Measurements from ENCODE around the gene KCTD16.

DNA sequence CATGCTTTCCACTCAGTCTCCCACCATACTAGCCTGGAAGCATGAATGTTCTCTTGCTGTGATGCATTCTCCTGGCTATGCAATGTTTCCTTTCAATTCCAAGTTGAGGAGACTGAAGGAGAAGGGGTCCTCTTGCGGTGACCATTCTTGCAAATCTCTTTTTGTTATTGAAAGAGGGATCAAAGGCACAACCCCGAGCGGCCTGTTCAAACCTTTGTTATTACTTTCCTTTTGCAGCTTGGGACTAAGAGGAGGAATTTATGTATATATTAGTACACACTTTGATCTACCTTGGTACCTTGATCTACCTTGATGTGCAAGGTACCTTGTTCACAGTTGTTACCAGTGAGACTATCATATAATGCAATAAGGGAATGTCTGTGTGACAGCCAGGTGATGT, 147.3 kb downstream of the KCTD16 start:
- TF ChIP-seq, protein P1, sequence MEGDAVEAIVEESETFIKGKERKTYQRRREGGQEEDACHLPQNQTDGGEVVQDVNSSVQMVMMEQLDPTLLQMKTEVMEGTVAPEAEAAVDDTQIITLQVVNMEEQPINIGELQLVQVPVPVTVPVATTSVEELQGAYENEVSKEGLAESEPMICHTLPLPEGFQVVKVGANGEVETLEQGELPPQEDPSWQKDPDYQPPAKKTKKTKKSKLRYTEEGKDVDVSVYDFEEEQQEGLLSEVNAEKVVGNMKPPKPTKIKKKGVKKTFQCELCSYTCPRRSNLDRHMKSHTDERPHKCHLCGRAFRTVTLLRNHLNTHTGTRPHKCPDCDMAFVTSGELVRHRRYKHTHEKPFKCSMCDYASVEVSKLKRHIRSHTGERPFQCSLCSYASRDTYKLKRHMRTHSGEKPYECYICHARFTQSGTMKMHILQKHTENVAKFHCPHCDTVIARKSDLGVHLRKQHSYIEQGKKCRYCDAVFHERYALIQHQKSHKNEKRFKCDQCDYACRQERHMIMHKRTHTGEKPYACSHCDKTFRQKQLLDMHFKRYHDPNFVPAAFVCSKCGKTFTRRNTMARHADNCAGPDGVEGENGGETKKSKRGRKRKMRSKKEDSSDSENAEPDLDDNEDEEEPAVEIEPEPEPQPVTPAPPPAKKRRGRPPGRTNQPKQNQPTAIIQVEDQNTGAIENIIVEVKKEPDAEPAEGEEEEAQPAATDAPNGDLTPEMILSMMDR (IDR thresholded peaks at IDR 0.05): no peak
- TF ChIP-seq POLR2A (IDR thresholded peaks at IDR 0.05): no peak

Measured in right lobe of liver (tissue), 4 donors.